ENCODE results near the gene ITGA5. TPM values are rescaled to one million over a fixed set of nuclear protein-coding genes. Genes with fewer than 3 reads are reported as not detected.
A peak's percentile ranks its signal among the peaks of the same experiment; 100 is the strongest.

The ITGA5 gene
- total RNA-seq, 2 donors from 2014 or later = 44.2 to 99.4 TPM

- Histone ChIP-seq H3K27me3 (replicated peaks; ENCODE audit: insufficient read depth) (no peaks in the 10 kb centered on the region), H3K36me3 (no peaks in the 10 kb centered on the region), H3K4me3 (no peak overlapping the region), H3K9me3 (no peaks in the 10 kb centered on the region), H3K27ac (peak overlapping the region; percentile 90 to 94), H3K4me1 (replicated peaks) (peaks cover 8% of the 10 kb centered on the region)
- DNase-seq (ENCODE audit: low spot score) = no peak
- intact Hi-C loops (cut with DNase I) = no loop called here
- TF ChIP-seq, protein P1, sequence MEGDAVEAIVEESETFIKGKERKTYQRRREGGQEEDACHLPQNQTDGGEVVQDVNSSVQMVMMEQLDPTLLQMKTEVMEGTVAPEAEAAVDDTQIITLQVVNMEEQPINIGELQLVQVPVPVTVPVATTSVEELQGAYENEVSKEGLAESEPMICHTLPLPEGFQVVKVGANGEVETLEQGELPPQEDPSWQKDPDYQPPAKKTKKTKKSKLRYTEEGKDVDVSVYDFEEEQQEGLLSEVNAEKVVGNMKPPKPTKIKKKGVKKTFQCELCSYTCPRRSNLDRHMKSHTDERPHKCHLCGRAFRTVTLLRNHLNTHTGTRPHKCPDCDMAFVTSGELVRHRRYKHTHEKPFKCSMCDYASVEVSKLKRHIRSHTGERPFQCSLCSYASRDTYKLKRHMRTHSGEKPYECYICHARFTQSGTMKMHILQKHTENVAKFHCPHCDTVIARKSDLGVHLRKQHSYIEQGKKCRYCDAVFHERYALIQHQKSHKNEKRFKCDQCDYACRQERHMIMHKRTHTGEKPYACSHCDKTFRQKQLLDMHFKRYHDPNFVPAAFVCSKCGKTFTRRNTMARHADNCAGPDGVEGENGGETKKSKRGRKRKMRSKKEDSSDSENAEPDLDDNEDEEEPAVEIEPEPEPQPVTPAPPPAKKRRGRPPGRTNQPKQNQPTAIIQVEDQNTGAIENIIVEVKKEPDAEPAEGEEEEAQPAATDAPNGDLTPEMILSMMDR (IDR thresholded peaks at IDR 0.05) = no peak
- TF ChIP-seq POLR2AphosphoS5 (IDR thresholded peaks at IDR 0.05) (no peak), POLR2A (IDR thresholded peaks at IDR 0.05) (no peak)
- WGBS = 69% methylated on average over 4 of the region's 4 CpGs
Measured at GRCh38 chr12:54388237-54389133, 30.6 kb downstream of the ITGA5 start.

DNA sequence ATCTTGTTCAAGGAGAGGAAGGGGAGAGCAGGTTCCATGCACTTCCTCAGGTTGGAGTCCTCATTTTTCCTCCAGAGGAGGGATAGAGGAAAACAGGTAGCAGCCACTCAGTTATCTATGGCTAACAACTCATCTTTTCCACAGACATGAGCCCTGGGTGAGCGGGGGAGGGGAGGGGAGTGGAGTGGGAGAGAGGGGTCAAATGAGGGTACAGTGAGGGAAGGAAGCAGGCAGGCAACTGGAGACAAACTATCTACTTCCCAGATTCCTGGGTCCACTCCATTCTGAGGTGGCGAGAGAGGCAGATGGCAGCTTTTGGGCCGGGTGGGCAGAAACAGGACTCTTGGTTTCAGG is 32.0 kb downstream of the ITGA5 start:
- Histone ChIP-seq H3K27ac (peak overlapping the region; percentile 90 to 94), H3K4me1 (replicated peaks) (peaks cover 8% of the 10 kb centered on the region)
- no peak for DNase-seq (ENCODE audit: low spot score)

DNA sequence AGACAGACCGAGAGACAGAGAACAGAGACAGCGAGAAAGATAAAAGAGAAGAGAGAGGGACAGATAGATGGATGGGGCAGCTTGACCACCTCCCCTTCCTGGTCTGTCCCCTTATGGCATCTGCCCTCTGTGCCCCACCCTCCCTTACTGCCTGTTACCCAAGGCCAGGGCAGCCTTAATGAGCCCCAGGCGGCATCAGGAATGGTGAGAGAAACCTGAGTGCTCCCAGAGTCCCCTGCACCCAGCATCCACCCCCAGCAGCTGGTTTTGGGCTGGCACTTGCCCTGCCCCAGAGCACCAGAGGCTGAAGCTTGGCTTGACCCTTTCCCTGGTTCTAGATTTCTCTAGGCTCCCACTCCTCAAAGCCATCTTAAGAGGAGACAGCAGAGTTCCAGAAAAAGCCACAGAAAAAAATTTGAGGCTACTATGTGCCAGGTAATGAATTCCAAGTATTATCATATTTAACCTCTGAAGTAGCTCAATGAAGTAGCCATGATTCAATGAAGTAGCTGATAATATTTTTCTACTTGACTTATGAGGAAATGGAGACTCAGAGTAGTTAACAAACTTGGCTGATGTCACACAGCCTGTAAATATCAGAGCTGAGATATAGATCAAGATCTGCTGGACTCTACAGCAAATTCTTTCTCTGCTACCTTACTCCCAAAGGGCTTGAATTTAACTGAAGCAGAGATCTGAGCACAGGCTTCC is 32.5 kb downstream of the ITGA5 start:
- WGBS = 84% methylated on average over 3 of the region's 3 CpGs
- Histone ChIP-seq H3K27me3 (replicated peaks; ENCODE audit: insufficient read depth) (no peaks in the 10 kb centered on the region), H3K4me3 (no peak overlapping the region), H3K9me3 (no peaks in the 10 kb centered on the region), H3K4me1 (replicated peaks) (peaks cover 8% of the 10 kb centered on the region), H3K36me3 (no peaks in the 10 kb centered on the region), H3K27ac (peak overlapping the region; percentile 90 to 94)
- no peak for DNase-seq (ENCODE audit: low spot score)
- TF ChIP-seq POLR2AphosphoS5 (IDR thresholded peaks at IDR 0.05) = no peak
- TF ChIP-seq, protein P1 (IDR thresholded peaks at IDR 0.05) = no peak
- no peak for TF ChIP-seq POLR2A (IDR thresholded peaks at IDR 0.05)
- intact Hi-C loops (cut with DNase I) = no loop called here

More for the DNA sequence above, 32.0 kb downstream of the ITGA5 start:
- H3K27me3 ChIP-seq (replicated peaks; ENCODE audit: insufficient read depth) = no peaks in the 10 kb centered on the region
- H3K36me3 ChIP-seq = no peaks in the 10 kb centered on the region
- no peak for TF ChIP-seq POLR2AphosphoS5 (IDR thresholded peaks at IDR 0.05)
- TF ChIP-seq POLR2A (IDR thresholded peaks at IDR 0.05) = no peak
- TF ChIP-seq, protein P1 (IDR thresholded peaks at IDR 0.05) = no peak
- H3K9me3 ChIP-seq = no peaks in the 10 kb centered on the region
- 91% methylated on average over 3 of the region's 3 CpGs for WGBS
- intact Hi-C loops (cut with DNase I) = no loop called here
- no peak overlapping the region for H3K4me3 ChIP-seq

DNA sequence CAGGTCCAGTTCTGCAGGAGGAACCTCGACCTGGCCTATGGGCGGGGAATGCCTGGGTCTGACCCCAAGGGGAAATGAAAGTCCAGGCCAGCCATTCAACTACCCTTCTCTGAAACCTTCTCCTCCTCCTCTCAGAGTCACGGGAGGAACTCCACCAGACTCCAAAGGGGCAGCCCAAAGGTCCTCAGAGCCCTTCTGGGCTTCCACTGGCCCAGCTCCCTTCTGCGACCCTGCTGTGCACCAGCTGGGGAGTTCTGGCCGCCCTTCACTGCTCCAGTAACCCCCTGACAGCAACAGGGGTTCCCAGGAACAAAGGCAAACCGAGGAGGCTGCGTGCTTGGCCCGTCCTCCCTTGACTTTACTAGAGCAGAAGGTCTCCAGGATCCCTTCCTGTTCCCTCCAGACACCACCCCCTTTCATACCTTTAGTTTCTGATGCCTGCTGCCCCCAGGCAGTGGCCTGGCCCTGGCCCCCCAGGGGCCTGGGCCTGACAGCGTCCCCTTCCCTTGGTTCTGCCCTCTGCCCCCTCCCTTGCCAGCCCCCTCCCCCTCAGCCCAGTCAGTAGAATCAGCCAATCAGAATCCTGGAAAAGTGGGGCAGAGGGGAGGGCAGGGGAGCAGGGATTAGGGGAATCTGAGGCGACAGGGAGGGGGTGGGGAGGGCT is 33.7 kb downstream of the ITGA5 start:
- no peaks in the 10 kb centered on the region for H3K27me3 ChIP-seq (replicated peaks; ENCODE audit: insufficient read depth)
- H3K4me1 ChIP-seq (replicated peaks) = peaks cover 8% of the 10 kb centered on the region
- peak overlapping the region; percentile 90 to 94 for H3K27ac ChIP-seq
- no peak overlapping the region for H3K4me3 ChIP-seq
- H3K9me3 ChIP-seq = no peaks in the 10 kb centered on the region
- 63% methylated on average over 10 of the region's 10 CpGs for WGBS
- TF ChIP-seq POLR2AphosphoS5 (IDR thresholded peaks at IDR 0.05) = no peak
- TF ChIP-seq, protein P1 (IDR thresholded peaks at IDR 0.05) = no peak
- no peak for TF ChIP-seq POLR2A (IDR thresholded peaks at IDR 0.05)
- intact Hi-C loops (cut with DNase I) = no loop called here
- no peaks in the 10 kb centered on the region for H3K36me3 ChIP-seq
- no peak for DNase-seq (ENCODE audit: low spot score)

Measured in prostate gland (tissue), 2 donors.